ENCODE results near the gene IQCF6. TPM values are rescaled to one million over a fixed set of nuclear protein-coding genes. Genes with fewer than 3 reads are reported as not detected.

IQCF6 gene
- polyA plus RNA-seq, 1 donor (not counting 4 experiments of a cell fraction or from before 2014, with no cell fraction given): not detected

- no peaks in the 10 kb centered on the region for H4K20me1 ChIP-seq (ENCODE audit: control insufficient read depth, extremely low read depth, insufficient read depth, low read length)
- H3K4me3 ChIP-seq (ENCODE audit: control insufficient read depth in 2 of 3, extremely low read depth in 1 of 3, insufficient read depth in 2 of 3, low read depth in 1 of 3, low read length in 3 of 3): no peak overlapping the region
- no peak overlapping the region for H3K4me2 ChIP-seq (ENCODE audit: control insufficient read depth, extremely low read depth, insufficient read depth, low read depth, low read length)
- H2AFZ ChIP-seq (ENCODE audit: control insufficient read depth, low read length): no peak overlapping the region
- no peaks in the 10 kb centered on the region for H3K79me2 ChIP-seq (ENCODE audit: control insufficient read depth, insufficient read depth, low read length)
- H3K9me3 ChIP-seq (ENCODE audit: control insufficient read depth, low read depth, low read length): no peaks in the 10 kb centered on the region
- H3K36me3 ChIP-seq (ENCODE audit: control insufficient read depth in 2 of 2, extremely low read depth in 1 of 2, insufficient read depth in 2 of 2, low read length in 2 of 2): no peaks in the 10 kb centered on the region
- no peaks in the 10 kb centered on the region for H3K9me1 ChIP-seq (ENCODE audit: control insufficient read depth, extremely low read depth, insufficient read depth, low read length)
- TF ChIP-seq CTCF (optimal IDR thresholded peaks at IDR 0.05 in 1 of 3, IDR thresholded peaks at IDR 0.05 in 1 of 3, conservative IDR thresholded peaks at IDR 0.05 in 1 of 3; ENCODE audit: extremely low read depth in 1 of 3, insufficient read depth in 2 of 3, low read length in 3 of 3) (no peak), EZH2 (IDR thresholded peaks at IDR 0.05; ENCODE audit: low read length) (no peak)
- no peaks in the 10 kb centered on the region for H3K4me1 ChIP-seq (ENCODE audit: control insufficient read depth, extremely low read depth, insufficient read depth, low read length)
- no peak for DNase-seq (ENCODE audit: low read depth, low spot score)
- no peak for FAIRE-seq
- H3K27ac ChIP-seq (ENCODE audit: control insufficient read depth, insufficient read depth, low read length): no peak overlapping the region
- dilution Hi-C loops (cut with MboI; ENCODE audit: extremely low pct_ligation_motif_present, low sequenced_read_pairs): no loop called here
- H3K9ac ChIP-seq (ENCODE audit: control insufficient read depth, extremely low read depth, insufficient read depth, low read length): no peak overlapping the region
- H3K27me3 ChIP-seq (ENCODE audit: control insufficient read depth, extremely low read depth, insufficient read depth, low read length): peaks cover 5% of the 10 kb centered on the region
Measured at GRCh38 chr3:51815614-51816013, 36.6 kb upstream of the IQCF6 start.

DNA sequence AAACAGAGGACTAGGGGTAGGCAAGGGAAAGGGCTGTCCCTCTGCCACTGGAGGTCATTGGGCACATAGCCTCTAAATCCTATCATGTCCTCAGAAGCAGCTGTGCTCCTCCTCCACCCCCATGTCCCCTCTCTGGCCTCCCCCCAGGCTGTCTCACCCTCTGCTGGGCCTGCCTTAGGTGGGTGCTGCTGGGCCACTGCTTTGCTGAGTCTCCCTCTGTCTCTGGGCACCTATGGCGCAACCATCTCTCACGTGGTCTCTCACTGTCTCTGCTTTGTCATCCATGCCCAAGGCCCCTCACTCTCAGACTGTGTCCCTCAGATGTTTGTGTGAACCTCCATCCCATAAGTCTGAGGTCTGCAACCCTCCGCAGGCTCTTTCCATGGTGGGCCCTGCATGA, 35.0 kb upstream of the IQCF6 start:
- Histone ChIP-seq H3K9me3 (ENCODE audit: control insufficient read depth, low read depth, low read length) (no peaks in the 10 kb centered on the region), H3K4me1 (ENCODE audit: control insufficient read depth, extremely low read depth, insufficient read depth, low read length) (no peaks in the 10 kb centered on the region), H3K36me3 (ENCODE audit: control insufficient read depth in 2 of 2, extremely low read depth in 1 of 2, insufficient read depth in 2 of 2, low read length in 2 of 2) (no peaks in the 10 kb centered on the region), H3K4me2 (ENCODE audit: control insufficient read depth, extremely low read depth, insufficient read depth, low read depth, low read length) (no peak overlapping the region), H4K20me1 (ENCODE audit: control insufficient read depth, extremely low read depth, insufficient read depth, low read length) (no peaks in the 10 kb centered on the region), H3K4me3 (ENCODE audit: control insufficient read depth in 2 of 3, extremely low read depth in 1 of 3, insufficient read depth in 2 of 3, low read depth in 1 of 3, low read length in 3 of 3) (no peak overlapping the region), H3K9me1 (ENCODE audit: control insufficient read depth, extremely low read depth, insufficient read depth, low read length) (no peaks in the 10 kb centered on the region), H3K27ac (ENCODE audit: control insufficient read depth, insufficient read depth, low read length) (no peak overlapping the region), H3K79me2 (ENCODE audit: control insufficient read depth, insufficient read depth, low read length) (no peaks in the 10 kb centered on the region), H2AFZ (ENCODE audit: control insufficient read depth, low read length) (no peak overlapping the region), H3K27me3 (ENCODE audit: control insufficient read depth, extremely low read depth, insufficient read depth, low read length) (no peaks in the 10 kb centered on the region), H3K9ac (ENCODE audit: control insufficient read depth, extremely low read depth, insufficient read depth, low read length) (no peak overlapping the region)
- TF ChIP-seq EZH2 (IDR thresholded peaks at IDR 0.05; ENCODE audit: low read length) (no peak), CTCF (optimal IDR thresholded peaks at IDR 0.05 in 1 of 3, IDR thresholded peaks at IDR 0.05 in 1 of 3, conservative IDR thresholded peaks at IDR 0.05 in 1 of 3; ENCODE audit: extremely low read depth in 1 of 3, insufficient read depth in 2 of 3, low read length in 3 of 3) (no peak)
- dilution Hi-C loops (cut with MboI; ENCODE audit: extremely low pct_ligation_motif_present, low sequenced_read_pairs): no loop called here
- no peak for FAIRE-seq
- DNase-seq (ENCODE audit: low read depth, low spot score): no peak

All from keratinocyte (primary cell).